Mucosa of descending colon (tissue), 3 donors: ENCODE data around the gene MFSD6L. TPM values are rescaled to one million over a fixed set of nuclear protein-coding genes. Genes with fewer than 3 reads are reported as not detected.

Source experiments
- ATAC-seq: fragments of 200-7000 bp; cut with Tn5 transposase; one replicate; pipeline ENCODE4 v1.9.1; 2020; ENCODE audit warnings: mild to moderate bottlenecking, moderate library complexity
- DNase-seq, 3 donors: peaks; one replicate each; pipeline ENCODE4 v3.0.0-alpha.2; 2020
- H3K36me3 ChIP-seq: fragments of 200-600 bp; one replicate; pipeline ENCODE4 v1.8.0; 2021; ENCODE audit warnings: low read depth, mild to moderate bottlenecking
- H3K4me1 ChIP-seq: fragments of 200-600 bp; one replicate; pipeline ENCODE4 v1.8.0; 2021; ENCODE audit warnings: low read depth, mild to moderate bottlenecking
- H3K4me3 ChIP-seq: fragments of 200-600 bp; one replicate; pipeline ENCODE4 v1.8.0; 2021; ENCODE audit warnings: mild to moderate bottlenecking
- H3K9me3 ChIP-seq: fragments of 200-600 bp; one replicate; pipeline ENCODE4 v1.8.0; 2021; ENCODE audit warnings: mild to moderate bottlenecking
- CTCF ChIP-seq: fragments of 200-600 bp; IDR thresholded peaks from one replicate; pipeline ENCODE4 v1.8.0; 2022; ENCODE audit warnings: antibody characterized with exemption, mild to moderate bottlenecking
- intact Hi-C, 2 donors: fragments of 100-400 bp; cut with DNase I in 1 of 2; cut with micrococcal nuclease in 1 of 2; formaldehyde crosslinking; loops; one replicate each; pipeline versions ENCODE4 v1.11.0 to v1.11.1; 2022; cut with DNase I, micrococcal nuclease
- total RNA-seq, 3 donors: library from RNA; stranded (reverse); fragmentation: NEBNext Ultra II Directional in 2 of 3; extraction: Animal tissue kit (Norgen Biotek cat#: 25700) in 2 of 3; gene quantifications; one replicate each; pipeline versions ENCODE4 v1.2.1 to v1.2.4, GENCODE V29; 2021 to 2023
- donor health status: DM: no; HTN: no; CAD: no; lungs with moderate emphysema.
- donor health status: DM: no; HTN: no; CAD: no.
- donor health status: DM: no; HTN: yes; CAD: no.

MFSD6L gene
- total RNA-seq, 3 donors from 2014 or later, result 2.0 to 6.1 (median 5.6) TPM

GRCh38 chr17:8785547-8786413 lies 13.4 kb downstream of the MFSD6L start:
- H3K9me3 ChIP-seq, result no peaks in the 10 kb centered on the region
- H3K4me1 ChIP-seq, result no peaks in the 10 kb centered on the region
- ATAC-seq, result peak; percentile 88
- TF ChIP-seq CTCF, result peak; percentile 78
- no peak overlapping the region for H3K4me3 ChIP-seq
- intact Hi-C loops, result no loop called here
- peak; percentile 61 to 87 (median 82) for DNase-seq
- H3K36me3 ChIP-seq, result no peaks in the 10 kb centered on the region

GRCh38 chr17:8782176-8782575 lies 17.0 kb downstream of the MFSD6L start:
- Histone ChIP-seq H3K4me1 (no peaks in the 10 kb centered on the region), H3K4me3 (no peak overlapping the region), H3K36me3 (no peaks in the 10 kb centered on the region), H3K9me3 (no peaks in the 10 kb centered on the region)
- TF ChIP-seq CTCF, result no peak
- intact Hi-C loops, result no loop called here
- DNase-seq (no peak), ATAC-seq (no peak)

- ATAC-seq (no peak), DNase-seq (no peak)
- H3K36me3 ChIP-seq, result no peaks in the 10 kb centered on the region
- no peaks in the 10 kb centered on the region for H3K4me1 ChIP-seq
- no peak overlapping the region for H3K4me3 ChIP-seq
- no peaks in the 10 kb centered on the region for H3K9me3 ChIP-seq
- intact Hi-C loops, result no loop called here
- TF ChIP-seq CTCF, result no peak
Measured at GRCh38 chr17:8781776-8782175, 17.4 kb downstream of the MFSD6L start.

DNA sequence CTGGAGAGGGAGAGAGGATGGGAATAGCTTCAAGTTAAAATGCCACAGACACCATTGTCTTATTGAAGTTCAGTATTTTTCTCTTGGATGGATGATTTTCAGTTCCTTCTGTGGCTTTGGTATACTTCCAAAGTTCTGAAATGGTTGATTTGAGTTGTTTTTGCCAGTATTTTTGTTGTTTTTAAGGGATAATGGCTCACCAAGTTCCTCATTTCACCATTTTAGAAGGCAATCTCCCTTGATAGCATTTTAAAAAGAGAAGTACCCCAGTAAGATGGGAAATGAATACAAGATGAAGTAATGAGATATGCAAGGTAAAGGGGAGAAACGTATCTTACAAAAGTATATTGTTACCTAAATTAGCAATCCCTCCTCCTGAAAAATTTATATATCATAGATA lies 22.3 kb downstream of the MFSD6L start:
- no peak for ATAC-seq
- H3K4me3 ChIP-seq, result no peak overlapping the region

DNA sequence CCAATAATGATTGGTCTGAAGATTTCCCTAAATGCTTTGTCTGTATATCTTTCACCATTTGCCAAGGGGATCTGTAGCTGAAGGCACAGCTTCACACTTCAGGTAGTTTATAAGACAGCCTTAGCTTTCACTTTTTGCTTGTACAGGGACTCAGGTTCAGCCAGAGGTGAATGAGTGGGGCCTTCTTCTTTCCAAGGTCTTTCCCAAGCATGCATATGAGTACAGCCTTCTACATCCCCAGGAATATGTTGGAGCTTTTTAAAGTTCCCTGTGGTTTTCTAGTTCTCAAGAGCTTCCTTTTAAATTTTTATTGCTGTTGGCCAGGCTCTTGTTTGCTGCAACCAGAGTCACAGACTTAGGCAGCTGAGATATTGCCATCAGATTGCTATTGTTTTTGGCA lies 22.9 kb downstream of the MFSD6L start:
- no peak for ATAC-seq
- DNase-seq, result no peak
- no peak overlapping the region for H3K4me3 ChIP-seq
- H3K36me3 ChIP-seq, result no peaks in the 10 kb centered on the region
- intact Hi-C loops, result no loop called here
- H3K4me1 ChIP-seq, result no peaks in the 10 kb centered on the region
- H3K9me3 ChIP-seq, result no peaks in the 10 kb centered on the region
- no peak for TF ChIP-seq CTCF

More for the DNA sequence above, 22.3 kb downstream of the MFSD6L start:
- no peak for TF ChIP-seq CTCF
- intact Hi-C loops, result no loop called here
- no peak for DNase-seq
- no peaks in the 10 kb centered on the region for H3K9me3 ChIP-seq
- H3K4me1 ChIP-seq, result no peaks in the 10 kb centered on the region
- H3K36me3 ChIP-seq, result no peaks in the 10 kb centered on the region
